Measurements from ENCODE around the gene NTSR1.

DNA sequence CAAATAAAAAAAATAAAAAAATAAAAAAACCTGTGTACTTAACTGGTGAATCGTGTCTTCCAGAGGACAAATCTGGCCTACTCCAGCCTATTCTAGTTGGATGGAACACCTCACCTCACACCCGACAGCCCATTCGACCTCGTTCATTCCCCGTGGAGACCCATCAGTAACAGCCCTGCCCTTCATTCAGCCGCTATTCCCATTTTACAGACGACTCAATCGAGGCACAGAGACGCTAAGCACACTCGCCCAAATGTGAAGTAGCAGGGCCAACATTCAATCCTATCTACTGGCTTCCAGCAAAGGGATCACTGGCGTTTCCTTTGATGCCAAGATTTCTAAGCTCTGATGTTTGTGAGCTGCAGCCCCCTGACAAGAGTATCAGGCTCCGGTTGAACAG is 1.8 kb upstream of the NTSR1 start:
- TF ChIP-seq, protein P1, sequence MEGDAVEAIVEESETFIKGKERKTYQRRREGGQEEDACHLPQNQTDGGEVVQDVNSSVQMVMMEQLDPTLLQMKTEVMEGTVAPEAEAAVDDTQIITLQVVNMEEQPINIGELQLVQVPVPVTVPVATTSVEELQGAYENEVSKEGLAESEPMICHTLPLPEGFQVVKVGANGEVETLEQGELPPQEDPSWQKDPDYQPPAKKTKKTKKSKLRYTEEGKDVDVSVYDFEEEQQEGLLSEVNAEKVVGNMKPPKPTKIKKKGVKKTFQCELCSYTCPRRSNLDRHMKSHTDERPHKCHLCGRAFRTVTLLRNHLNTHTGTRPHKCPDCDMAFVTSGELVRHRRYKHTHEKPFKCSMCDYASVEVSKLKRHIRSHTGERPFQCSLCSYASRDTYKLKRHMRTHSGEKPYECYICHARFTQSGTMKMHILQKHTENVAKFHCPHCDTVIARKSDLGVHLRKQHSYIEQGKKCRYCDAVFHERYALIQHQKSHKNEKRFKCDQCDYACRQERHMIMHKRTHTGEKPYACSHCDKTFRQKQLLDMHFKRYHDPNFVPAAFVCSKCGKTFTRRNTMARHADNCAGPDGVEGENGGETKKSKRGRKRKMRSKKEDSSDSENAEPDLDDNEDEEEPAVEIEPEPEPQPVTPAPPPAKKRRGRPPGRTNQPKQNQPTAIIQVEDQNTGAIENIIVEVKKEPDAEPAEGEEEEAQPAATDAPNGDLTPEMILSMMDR (IDR thresholded peaks at IDR 0.05) = no peak
- no peak for TF ChIP-seq EZH2 (IDR thresholded peaks at IDR 0.05; ENCODE audit: borderline replicate concordance, insufficient read depth, low read depth, low read length, poor library complexity, severe bottlenecking)

Data from B cell (primary cell).